Measurements from ENCODE around the gene OR2B2. TPM values are rescaled to one million over a fixed set of nuclear protein-coding genes. Genes with fewer than 3 reads are reported as not detected.
"Not testable (repeated sequence)": the region's sequence is repeated elsewhere in the genome, so short reads cannot be mapped to it uniquely, and the experiment has no call there.

Gene OR2B2
- total RNA-seq, 6 experiments from 2014 or later, result not detected

DNA sequence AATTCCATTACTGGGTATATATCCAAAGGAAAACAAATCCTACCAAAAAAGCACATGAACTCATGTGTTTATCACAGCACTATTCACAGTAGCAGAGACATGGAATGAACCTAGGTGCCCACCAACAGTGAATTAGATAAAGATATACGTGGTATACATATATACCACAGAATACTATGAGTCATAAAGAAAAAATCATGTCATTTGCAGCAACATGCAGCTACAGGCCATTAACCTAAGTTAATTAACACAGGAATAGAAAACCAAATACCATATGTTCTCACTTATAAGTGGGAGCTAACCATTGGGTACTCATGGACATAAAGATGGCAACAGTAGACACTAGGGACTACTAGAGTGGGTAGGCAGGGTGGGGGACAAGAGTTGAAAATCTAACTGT lies 4.2 kb downstream of the OR2B2 start:
- Histone ChIP-seq H3K4me1 (peaks cover 0 to 5% (median 2%) of the 10 kb centered on the region in 4 donors), H3K36me3 (no peaks in the 10 kb centered on the region), H3K27ac (no peak overlapping the region), H3K27me3 (no peaks in the 10 kb centered on the region), H3K4me3 (no peak overlapping the region), H3K9me3 (no peaks in the 10 kb centered on the region)
- WGBS (ENCODE audit: insufficient coverage, low coverage, low lambda C conversion rate, missing lambda C conversion rate), result 67% methylated on average over 1 of the region's 1 CpG
- TF ChIP-seq CTCF (IDR thresholded peaks at IDR 0.05) (no peak), POLR2A (IDR thresholded peaks at IDR 0.05) (no peak)
- intact Hi-C loops (cut with DNase I), result no loop called here
- no peak for ATAC-seq
- DNase-seq, result no peak

DNA sequence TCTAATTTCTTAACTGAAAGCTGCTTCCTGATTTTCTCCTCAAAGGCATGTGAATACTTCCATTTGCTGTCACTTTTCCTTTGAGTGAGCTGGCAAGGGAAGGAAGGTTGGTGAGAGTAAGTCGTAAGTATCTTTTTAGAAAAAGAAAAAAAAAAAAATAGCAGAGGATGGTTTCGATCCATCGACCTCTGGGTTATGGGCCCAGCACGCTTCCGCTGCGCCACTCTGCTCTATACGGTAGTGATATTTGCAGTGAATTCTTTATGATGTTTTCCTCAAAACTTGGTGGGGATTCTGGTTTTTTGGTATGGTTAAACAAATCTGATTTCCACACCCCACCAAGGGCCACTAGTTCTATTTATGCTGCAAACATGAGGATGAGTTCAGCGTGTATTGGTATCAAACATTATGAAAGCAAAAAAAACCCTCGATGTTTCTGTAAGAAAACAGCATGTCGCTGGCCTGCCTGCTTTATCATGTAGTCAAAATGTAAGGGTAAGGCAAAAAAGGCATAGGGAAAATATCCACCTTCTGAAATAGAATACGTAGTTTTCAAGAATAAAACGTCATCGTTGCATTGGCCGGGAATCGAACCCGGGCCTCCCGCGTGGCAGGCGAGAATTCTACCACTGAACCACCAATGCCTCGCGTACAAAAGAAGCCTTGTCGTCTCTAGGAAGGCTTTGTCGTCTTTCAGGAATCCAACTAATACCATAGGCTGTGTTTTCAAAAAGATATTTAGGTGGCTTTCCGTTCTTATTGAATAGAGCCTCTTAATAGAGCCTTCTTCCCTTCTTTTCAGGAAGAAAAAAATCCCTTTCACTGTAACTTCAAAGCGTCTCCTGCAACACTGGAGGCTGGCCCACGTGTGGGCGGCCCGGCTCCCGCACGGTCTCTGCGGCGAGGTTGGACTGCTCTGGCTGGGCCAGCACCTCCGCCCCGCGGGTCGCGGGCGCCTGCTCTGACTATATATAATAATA lies 9.6 kb downstream of the OR2B2 start:
- TF ChIP-seq CTCF (IDR thresholded peaks at IDR 0.05), result no peak
- TF ChIP-seq POLR2A (IDR thresholded peaks at IDR 0.05), result no peak
- peaks cover 0 to 5% (median 3%) of the 10 kb centered on the region in 4 donors for H3K4me1 ChIP-seq
- DNase-seq (peak; percentile 72 to 81 (median 73)), ATAC-seq (peak; percentile 94 to 97 (median 96))
- no peaks in the 10 kb centered on the region for H3K9me3 ChIP-seq
- H3K36me3 ChIP-seq, result no peaks in the 10 kb centered on the region
- H3K27me3 ChIP-seq, result no peaks in the 10 kb centered on the region
- peak overlapping the region; percentile 49 to 66 (median 55) for H3K4me3 ChIP-seq
- peak overlapping the region; percentile 18 to 68 (median 47) for H3K27ac ChIP-seq
- 1% methylated on average over 33 of the region's 38 CpGs for WGBS (ENCODE audit: insufficient coverage, low coverage, low lambda C conversion rate, missing lambda C conversion rate)
- intact Hi-C loops (cut with DNase I), result no loop called here

GRCh38 chr6:27901801-27902200 lies 10.4 kb downstream of the OR2B2 start:
- DNase-seq, result no peak
- Histone ChIP-seq H3K4me1 (peaks cover 0 to 5% (median 3%) of the 10 kb centered on the region in 4 donors), H3K36me3 (no peaks in the 10 kb centered on the region), H3K27ac (no peak overlapping the region), H3K4me3 (no peak overlapping the region), H3K9me3 (no peaks in the 10 kb centered on the region), H3K27me3 (no peaks in the 10 kb centered on the region)
- TF ChIP-seq POLR2A (IDR thresholded peaks at IDR 0.05) (no peak), CTCF (IDR thresholded peaks at IDR 0.05) (no peak)
- intact Hi-C loops (cut with DNase I), result no loop called here
- WGBS (ENCODE audit: insufficient coverage, low coverage, low lambda C conversion rate, missing lambda C conversion rate), result 81% methylated on average over 7 of the region's 8 CpGs
- no peak for ATAC-seq

- 62% methylated on average over 7 of the region's 7 CpGs for WGBS (ENCODE audit: insufficient coverage, low coverage, low lambda C conversion rate, missing lambda C conversion rate)
- intact Hi-C loops (cut with DNase I); H3K27ac ChIP-seq; DNase-seq; H3K27me3 ChIP-seq; H3K9me3 ChIP-seq; H3K36me3 ChIP-seq; H3K4me1 ChIP-seq; H3K4me3 ChIP-seq; ATAC-seq: not testable (repeated sequence)
These were observed 12.0 kb downstream of the OR2B2 start for GRCh38 chr6:27900197-27900596.

GRCh38 chr6:27899543-27899942 lies 12.7 kb downstream of the OR2B2 start:
- Histone ChIP-seq H3K4me1 (peaks cover 0 to 5% (median 3%) of the 10 kb centered on the region in 4 donors), H3K36me3 (no peaks in the 10 kb centered on the region), H3K4me3 (no peak overlapping the region), H3K27ac (no peak overlapping the region), H3K9me3 (no peaks in the 10 kb centered on the region), H3K27me3 (no peaks in the 10 kb centered on the region)
- TF ChIP-seq POLR2A (IDR thresholded peaks at IDR 0.05) (no peak), CTCF (IDR thresholded peaks at IDR 0.05) (no peak)
- DNase-seq (no peak), ATAC-seq (no peak)
- intact Hi-C loops (cut with DNase I), result no loop called here

Measured in right lobe of liver (tissue), 6 donors.